H9 (cell line): Measurements from ENCODE around the gene ALPI. TPM values are rescaled to one million over a fixed set of nuclear protein-coding genes. Genes with fewer than 3 reads are reported as not detected.
A peak's percentile ranks its signal among the peaks of the same experiment; 100 is the strongest.
"Not testable (repeated sequence)": the region's sequence is repeated elsewhere in the genome, so short reads cannot be mapped to it uniquely, and the experiment has no call there.

Experiments
- DNase-seq: peaks from one replicate; pipeline ENCODE4 v3.0.0-alpha.2; 2017
- H2AFZ ChIP-seq: one replicate; pipeline ENCODE4 v1.6.1; 2013; ENCODE audit warnings: mild to moderate bottlenecking, low read length, control low read depth, moderate library complexity
- H2AK5ac ChIP-seq: 2 replicates; pipeline ENCODE4 v1.6.1; 2013; ENCODE audit warnings: low read length, control low read depth, mixed read lengths; ENCODE audit not compliant: insufficient read length
- H2BK120ac ChIP-seq: one replicate; pipeline ENCODE4 v1.6.1; 2013; ENCODE audit warnings: low read depth, mild to moderate bottlenecking, low read length, control low read depth, inconsistent platforms; ENCODE audit not compliant: poor library complexity, severe bottlenecking
- H2BK12ac ChIP-seq: 2 replicates; pipeline ENCODE4 v1.6.1; 2013; ENCODE audit warnings: low read length, control low read depth, mixed read lengths, low read depth; ENCODE audit not compliant: insufficient read length
- H2BK15ac ChIP-seq: 2 replicates; pipeline ENCODE4 v1.6.1; 2013; ENCODE audit warnings: low read depth, low read length, control low read depth
- H2BK20ac ChIP-seq: one replicate; pipeline ENCODE4 v1.6.1; 2013; ENCODE audit warnings: low read depth, mild to moderate bottlenecking, low read length, control low read depth, inconsistent platforms; ENCODE audit not compliant: poor library complexity, severe bottlenecking
- H2BK5ac ChIP-seq: 2 replicates; pipeline ENCODE4 v1.6.1; 2013; ENCODE audit warnings: low read length, control low read depth, mixed read lengths; ENCODE audit not compliant: insufficient read length
- H3K14ac ChIP-seq: 2 replicates; pipeline ENCODE4 v1.6.1; 2013; ENCODE audit warnings: low read length, control low read depth; ENCODE audit not compliant: insufficient read depth
- H3K18ac ChIP-seq: 2 replicates; pipeline ENCODE4 v1.6.1; 2013; ENCODE audit warnings: low read depth, mild to moderate bottlenecking, mixed read lengths, low read length, control low read depth; ENCODE audit not compliant: insufficient read length
- H3K23ac ChIP-seq: 2 replicates; pipeline ENCODE4 v1.6.1; 2013; ENCODE audit warnings: low read length, control low read depth, mixed read lengths, low read depth; ENCODE audit not compliant: insufficient read length
- H3K23me2 ChIP-seq: 2 replicates; pipeline ENCODE4 v1.6.1; 2013; ENCODE audit warnings: low read depth, mild to moderate bottlenecking, mixed read lengths, low read length, control low read depth; ENCODE audit not compliant: insufficient read length, poor library complexity, severe bottlenecking
- H3K27ac ChIP-seq: 2 replicates; pipeline ENCODE4 v1.5.1; 2013; ENCODE audit warnings: low read length, control low read depth, mixed read lengths, low read depth; ENCODE audit not compliant: insufficient read length
- H3K27me3 ChIP-seq: 2 replicates; pipeline ENCODE4 v1.6.1; 2013; ENCODE audit warnings: low read length, control low read depth, inconsistent platforms; ENCODE audit not compliant: insufficient read depth
- H3K4ac ChIP-seq: 2 replicates; pipeline ENCODE4 v1.6.1; 2013; ENCODE audit warnings: low read depth, mild to moderate bottlenecking, control low read depth, inconsistent platforms, low read length, moderate library complexity
- H3K4me1 ChIP-seq: 2 replicates; pipeline ENCODE4 v1.6.1; 2013; ENCODE audit warnings: low read length, control low read depth, inconsistent platforms; ENCODE audit not compliant: insufficient read depth
- H3K4me2 ChIP-seq: 2 replicates; pipeline ENCODE4 v1.6.1; 2013; ENCODE audit warnings: low read length, control low read depth, mixed read lengths; ENCODE audit not compliant: insufficient read length, insufficient read depth
- H3K56ac ChIP-seq: 2 replicates; pipeline ENCODE4 v1.6.1; 2013; ENCODE audit warnings: low read depth, mild to moderate bottlenecking, mixed read lengths, low read length, control low read depth; ENCODE audit not compliant: insufficient read length
- H3K79me1 ChIP-seq: 2 replicates; pipeline ENCODE4 v1.6.1; 2013; ENCODE audit warnings: low read depth, mild to moderate bottlenecking, moderate library complexity, low read length, control low read depth, inconsistent platforms; ENCODE audit not compliant: insufficient read depth, poor library complexity, severe bottlenecking
- H3K79me2 ChIP-seq: 2 replicates; pipeline ENCODE4 v1.6.1; 2013; ENCODE audit warnings: low read length, control low read depth, inconsistent platforms; ENCODE audit not compliant: insufficient read depth
- H3K9ac ChIP-seq: 2 replicates; pipeline ENCODE4 v1.6.1; 2013; ENCODE audit warnings: low read length, control low read depth, mixed read lengths; ENCODE audit not compliant: insufficient read length; ENCODE audit errors: extremely low read depth
- H3K9me3 ChIP-seq: one replicate; pipeline ENCODE4 v1.6.1; 2013; ENCODE audit warnings: low read depth, low read length, inconsistent platforms; ENCODE audit not compliant: control insufficient read depth
- H3T11ph ChIP-seq: one replicate; pipeline ENCODE4 v1.6.1; 2013; ENCODE audit warnings: mild to moderate bottlenecking, low read length, control low read depth, inconsistent platforms
- H4K20me1 ChIP-seq: one replicate; pipeline ENCODE4 v1.6.1; 2013; ENCODE audit not compliant: control insufficient read depth, insufficient read length, insufficient read depth
- H4K5ac ChIP-seq: 2 replicates; pipeline ENCODE4 v1.6.1; 2013; ENCODE audit warnings: low read depth, mild to moderate bottlenecking, mixed read lengths, low read length, control low read depth; ENCODE audit not compliant: insufficient read length
- H4K8ac ChIP-seq: replicated peaks from 2 replicates; pipeline ENCODE4 v1.6.1; 2013; ENCODE audit warnings: low read length, control low read depth, mixed read lengths, low read depth; ENCODE audit not compliant: insufficient read length
- H4K91ac ChIP-seq: 2 replicates; pipeline ENCODE4 v1.6.1; 2013; ENCODE audit warnings: low read depth, mild to moderate bottlenecking, moderate library complexity, mixed read lengths, low read length, control low read depth; ENCODE audit not compliant: insufficient read length
- H3K27ac Mint-ChIP-seq, 3 experiments: 2 replicates in 2 of 3; 3 replicates in 1 of 3; pipeline ENCODE4 v1.8.0; 2020 to 2021; ENCODE audit warnings: mixed read lengths in 3 of 3, mild to moderate bottlenecking in 1 of 3, moderate library complexity in 1 of 3
- H3K27me3 Mint-ChIP-seq: 2 replicates; pipeline ENCODE4 v1.8.0; 2021; ENCODE audit warnings: low read depth, mild to moderate bottlenecking, moderate library complexity, mixed read lengths
- H3K36me3 Mint-ChIP-seq, 3 experiments: 2 replicates in 2 of 3; 3 replicates in 1 of 3; pipeline ENCODE4 v1.8.0; 2020 to 2021; ENCODE audit warnings: low read depth in 3 of 3, mixed read lengths in 3 of 3; ENCODE audit not compliant: insufficient read depth in 1 of 3
- H3K4me1 Mint-ChIP-seq, 2 experiments: 2 replicates each; pipeline ENCODE4 v1.8.0; 2020; ENCODE audit warnings: mixed read lengths in 2 of 2
- H3K4me3 Mint-ChIP-seq, 2 experiments: 2 replicates in 1 of 2; 3 replicates in 1 of 2; pipeline ENCODE4 v1.8.0; 2020 to 2021; ENCODE audit warnings: mild to moderate bottlenecking in 2 of 2, mixed read lengths in 2 of 2, moderate library complexity in 1 of 2
- H3K9me3 Mint-ChIP-seq, 2 experiments: 2 replicates in 1 of 2; 3 replicates in 1 of 2; pipeline ENCODE4 v1.8.0; 2020; ENCODE audit warnings: mild to moderate bottlenecking in 2 of 2, mixed read lengths in 2 of 2, moderate library complexity in 1 of 2
- WGBS: extraction: QIAGEN DNeasy Blood & Tissue Kit; methylation state at CpG from one replicate; pipeline ENCODE4 v1.1.7; 2013; ENCODE audit warnings: missing lambda C conversion rate, low lambda C conversion rate, mixed read lengths; ENCODE audit not compliant: insufficient read length; ENCODE audit errors: extremely low coverage; 5-methylcytosine and 5-hydroxymethylcytosine counted together
- total RNA-seq: library from RNA; stranded (reverse); gene quantifications from 2 replicates; pipeline ENCODE4 v1.2.1, GENCODE V29; 2021

The ALPI gene
- total RNA-seq, 1 experiment from 2014 or later: not detected

DNA sequence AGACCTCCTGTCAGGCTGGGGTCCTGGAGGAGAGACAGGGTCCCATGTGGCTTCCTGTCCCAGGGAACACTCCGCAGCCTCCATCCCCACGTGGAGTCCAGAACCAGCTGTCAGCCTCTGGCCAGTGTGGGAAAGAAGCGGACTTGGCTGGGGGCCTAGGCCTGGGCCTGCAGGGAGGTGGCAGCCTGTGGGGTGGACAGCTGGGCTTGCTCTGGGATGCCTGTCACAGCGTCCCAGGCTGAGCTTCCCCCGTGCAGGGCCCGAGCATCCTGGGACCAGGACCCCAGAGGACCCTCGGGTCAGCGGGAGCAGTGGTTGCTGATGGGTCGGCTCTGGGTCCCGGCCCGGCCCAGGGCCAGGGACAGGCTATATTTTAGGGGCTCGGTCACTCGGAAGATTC lies 13.5 kb upstream of the ALPI start:
- H3K23ac ChIP-seq, H4K91ac ChIP-seq, H3K36me3 Mint-ChIP-seq, H3K27ac Mint-ChIP-seq, H3K56ac ChIP-seq, H2AK5ac ChIP-seq, H3K79me2 ChIP-seq, H4K8ac ChIP-seq, H2BK20ac ChIP-seq, H3K23me2 ChIP-seq, H2BK12ac ChIP-seq, H3K27me3 ChIP-seq, H2BK15ac ChIP-seq, H3K27me3 Mint-ChIP-seq, H3K14ac ChIP-seq, H3T11ph ChIP-seq, H3K79me1 ChIP-seq, H3K18ac ChIP-seq, H3K4me2 ChIP-seq, DNase-seq, H3K9ac ChIP-seq, H4K20me1 ChIP-seq, H2BK5ac ChIP-seq, H3K4me3 Mint-ChIP-seq, H2BK120ac ChIP-seq, H3K27ac ChIP-seq, H3K4me1 ChIP-seq, H3K4ac ChIP-seq, H2AFZ ChIP-seq, H3K9me3 Mint-ChIP-seq, H4K5ac ChIP-seq, H3K9me3 ChIP-seq: not testable (repeated sequence)
- whole genome bisulfite sequencing: no CpG with 5 or more reads among the region's 13 CpGs
- peaks cover 10% of the 10 kb centered on the region in 2 experiments for H3K4me1 Mint-ChIP-seq

DNA sequence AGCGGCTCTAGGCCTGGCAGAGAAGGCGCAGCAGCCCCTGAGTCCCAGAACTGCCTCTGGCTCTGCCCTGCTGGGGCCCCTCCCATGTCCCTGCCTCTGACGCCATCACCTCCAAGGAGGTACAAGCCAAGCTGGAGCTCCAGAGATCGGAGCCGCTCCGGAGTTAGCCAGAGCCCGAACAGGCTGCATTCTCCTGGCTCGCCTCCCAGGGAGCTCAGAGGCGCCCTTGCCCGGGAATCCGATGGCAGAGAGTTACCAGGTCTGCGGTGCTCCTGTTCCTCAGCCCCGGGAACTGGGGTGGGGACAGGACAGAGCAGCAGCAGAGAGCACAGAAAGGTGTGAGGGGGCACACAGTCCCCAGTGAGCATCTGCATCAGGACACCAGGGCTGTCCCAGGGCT lies 12.9 kb upstream of the ALPI start:
- not testable (repeated sequence) for H2BK5ac ChIP-seq, H2BK20ac ChIP-seq, H3K27me3 ChIP-seq, H3K9ac ChIP-seq, H2BK12ac ChIP-seq, H4K8ac ChIP-seq, H3K79me1 ChIP-seq, H3K36me3 Mint-ChIP-seq, H3K4me1 ChIP-seq, H3T11ph ChIP-seq, H4K5ac ChIP-seq, H2BK120ac ChIP-seq, H3K4me3 Mint-ChIP-seq, H4K91ac ChIP-seq, H2AFZ ChIP-seq, H3K27ac ChIP-seq, H4K20me1 ChIP-seq, H3K9me3 ChIP-seq, H3K9me3 Mint-ChIP-seq, H3K79me2 ChIP-seq, H3K56ac ChIP-seq, H3K18ac ChIP-seq, H3K4me2 ChIP-seq, H3K23me2 ChIP-seq, H3K23ac ChIP-seq, H3K27me3 Mint-ChIP-seq, H3K27ac Mint-ChIP-seq, H3K4ac ChIP-seq, H3K14ac ChIP-seq, H2AK5ac ChIP-seq, H2BK15ac ChIP-seq
- no CpG with 5 or more reads among the region's 13 CpGs for WGBS
- DNase-seq: peak; percentile 22
- H3K4me1 Mint-ChIP-seq: peaks cover 10% of the 10 kb centered on the region in 2 experiments
